ENCODE data around the gene SMIM29.

SMIM29 gene

DNA sequence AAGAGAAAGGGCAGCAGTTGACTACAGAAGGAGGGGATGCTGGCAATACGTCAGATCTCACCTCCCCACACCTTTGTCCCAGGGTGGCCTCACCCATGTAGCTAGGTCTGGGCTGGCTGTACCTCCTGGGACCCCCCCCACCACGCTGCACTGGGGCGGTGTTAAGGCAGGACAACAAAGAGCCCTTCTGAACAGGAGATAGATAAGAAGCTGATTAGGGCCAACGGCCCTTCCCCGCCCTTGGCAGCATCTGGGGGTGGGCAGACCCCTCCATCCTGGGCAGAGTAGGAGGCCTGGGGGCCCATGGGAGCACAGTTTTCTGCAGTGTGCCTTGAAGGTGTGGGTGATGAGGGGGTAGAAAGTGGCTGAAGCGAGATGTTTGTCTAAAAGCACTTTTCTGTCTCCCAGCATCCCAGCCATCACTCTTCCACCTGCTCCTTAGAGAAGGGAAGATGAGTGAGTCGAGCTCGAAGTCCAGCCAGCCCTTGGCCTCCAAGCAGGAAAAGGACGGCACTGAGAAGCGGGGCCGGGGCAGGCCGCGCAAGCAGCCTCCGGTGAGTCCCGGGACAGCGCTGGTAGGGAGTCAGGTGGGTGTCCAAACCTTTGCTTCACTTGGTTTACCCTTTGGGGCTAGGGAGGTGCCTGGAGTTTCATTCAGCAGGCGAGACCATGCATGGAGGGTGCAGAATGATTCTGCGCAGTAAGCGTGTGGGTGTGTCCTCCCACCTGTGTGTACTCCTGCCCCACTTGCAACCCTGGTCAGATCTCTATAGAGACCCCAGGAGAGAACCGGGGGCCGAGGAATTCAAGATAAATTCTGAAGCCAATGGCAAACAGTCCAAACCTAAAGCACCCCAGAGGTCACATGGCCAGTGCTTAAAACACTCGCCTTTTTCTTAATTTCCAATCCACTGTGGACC, 8.2 kb downstream of the SMIM29 start:
- DNase-seq (ENCODE audit: low read depth): no peak

DNA sequence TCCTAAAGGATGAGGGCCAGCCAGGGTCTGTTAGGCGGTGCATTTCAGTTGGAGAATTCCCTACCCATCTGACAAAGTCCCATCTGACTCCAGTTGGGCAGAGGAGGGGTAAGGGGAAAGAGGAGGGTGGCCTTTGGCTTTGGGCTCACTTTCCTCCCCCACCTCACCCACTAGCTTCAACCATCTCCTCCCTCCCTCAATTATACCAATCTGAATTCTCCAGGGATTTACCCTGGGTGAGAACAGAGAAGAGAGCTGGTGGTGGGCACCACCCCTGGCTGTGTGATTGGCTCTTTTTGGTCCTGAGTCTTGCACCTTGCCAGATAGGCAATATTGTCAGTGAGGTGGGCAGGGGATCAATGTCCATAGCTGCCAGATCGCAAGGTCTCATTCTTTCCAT, 8.9 kb downstream of the SMIM29 start:
- DNase-seq (ENCODE audit: low read depth): no peak

- DNase-seq (ENCODE audit: low read depth): no peak
These were observed 9.3 kb downstream of the SMIM29 start for GRCh38 chr6:34239500-34239825.

- no peak for DNase-seq (ENCODE audit: low read depth)
These were observed 10.0 kb downstream of the SMIM29 start for GRCh38 chr6:34238585-34239499.

- DNase-seq (ENCODE audit: low read depth): no peak
These were observed 10.9 kb downstream of the SMIM29 start for GRCh38 chr6:34237722-34238584.

- no peak for DNase-seq (ENCODE audit: low read depth)
These were observed 11.5 kb downstream of the SMIM29 start for GRCh38 chr6:34237316-34237721.

DNA sequence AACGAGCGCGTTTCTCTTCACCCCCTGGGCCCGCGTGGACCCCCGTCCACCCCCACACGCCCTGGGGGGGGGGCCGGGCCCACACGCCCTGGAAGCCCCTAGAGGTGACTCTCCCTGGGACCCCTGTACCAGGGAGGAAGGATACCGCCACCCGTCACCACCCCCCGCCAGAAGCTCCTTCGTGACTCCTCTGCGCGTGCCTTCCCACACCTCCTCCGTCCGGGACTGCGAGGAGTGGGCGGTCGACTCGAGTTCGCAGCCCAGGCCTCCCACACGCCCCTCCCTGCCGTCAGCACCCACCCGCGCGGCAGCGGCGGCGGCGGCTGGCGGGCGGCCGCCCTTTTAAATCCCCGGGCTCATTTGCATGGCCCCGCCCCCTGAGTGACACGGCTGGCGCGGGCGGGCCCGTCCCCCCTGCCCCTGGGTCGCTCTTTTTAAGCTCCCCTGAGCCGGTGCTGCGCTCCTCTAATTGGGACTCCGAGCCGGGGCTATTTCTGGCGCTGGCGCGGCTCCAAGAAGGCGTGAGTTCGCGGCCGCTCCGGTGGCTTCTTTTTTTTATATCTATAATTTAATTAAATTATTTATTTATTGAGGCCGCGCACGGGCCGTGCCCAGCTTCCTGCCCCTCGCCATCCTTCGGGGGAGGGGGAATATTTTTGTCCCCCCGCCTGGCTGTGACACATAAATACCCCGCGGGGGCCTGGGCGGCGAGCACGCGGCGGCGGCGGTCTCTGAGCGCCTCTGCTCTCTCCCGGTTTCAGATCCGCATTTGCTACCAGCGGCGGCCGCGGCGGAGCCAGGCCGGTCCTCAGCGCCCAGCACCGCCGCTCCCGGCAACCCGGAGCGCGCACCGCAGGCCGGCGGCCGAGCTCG, 12.1 kb downstream of the SMIM29 start, which contains the start of gene HMGA1:
Gene HMGA1, plus strand, starts transcription at position 431 of the 873 bp plus-strand sequence. CDS start 3,908 bp downstream, outside the sequence.
- no peak for DNase-seq (ENCODE audit: low read depth)

- no peak for DNase-seq (ENCODE audit: low read depth)
These were observed 12.7 kb downstream of the SMIM29 start for GRCh38 chr6:34236131-34236442.

DNA sequence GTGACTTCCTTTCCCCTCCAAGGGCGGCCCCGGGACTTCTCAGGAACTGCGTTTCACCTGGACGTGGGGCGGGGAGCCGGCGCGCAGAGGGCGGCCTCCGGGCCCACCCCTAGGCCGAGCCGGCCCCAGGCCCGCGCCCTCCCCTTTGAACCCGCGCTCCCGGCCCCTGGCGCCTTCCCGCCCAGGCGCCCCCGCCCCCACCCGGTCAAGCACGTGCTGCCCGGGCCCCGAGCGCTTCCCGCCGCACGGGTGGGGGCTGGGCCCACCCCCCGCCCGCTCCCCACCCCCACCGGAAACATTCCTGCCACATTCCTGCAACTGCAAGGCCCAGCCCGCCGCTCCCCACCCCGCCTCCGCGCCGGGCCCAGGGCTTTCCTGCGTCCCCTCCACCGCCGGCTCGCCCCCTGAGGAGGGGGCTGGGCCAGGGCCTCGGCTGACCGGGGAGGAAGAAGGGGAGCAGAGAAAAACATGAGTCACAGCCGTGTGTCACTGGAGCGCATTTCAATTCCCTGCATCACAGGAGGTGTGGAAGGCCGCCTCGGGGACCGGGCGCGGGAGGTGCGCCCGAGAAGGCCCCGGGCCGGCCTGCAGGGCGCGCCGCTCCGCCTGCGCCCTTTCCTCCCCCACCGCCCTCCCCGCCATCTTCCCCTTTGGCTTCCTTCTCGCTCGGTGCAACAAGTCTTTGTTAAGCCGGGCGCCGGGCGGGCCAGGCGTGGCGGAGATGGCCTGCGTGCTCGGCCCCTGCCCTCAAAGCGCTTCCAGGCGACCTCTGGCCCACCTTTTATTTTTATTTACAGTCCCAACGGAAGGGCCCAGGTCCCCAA, 13.3 kb downstream of the SMIM29 start:
- no peak for DNase-seq (ENCODE audit: low read depth)

- DNase-seq (ENCODE audit: low read depth): no peak
These were observed 14.0 kb downstream of the SMIM29 start for GRCh38 chr6:34234667-34235306.

- DNase-seq (ENCODE audit: low read depth): no peak
These were observed 14.9 kb downstream of the SMIM29 start for GRCh38 chr6:34233867-34234266.

GRCh38 chr6:34232901-34233300, 15.9 kb downstream of the SMIM29 start:
- no peak for DNase-seq (ENCODE audit: low read depth)

GRCh38 chr6:34231566-34232336, 17.1 kb downstream of the SMIM29 start:
- DNase-seq (ENCODE audit: low read depth): no peak

GRCh38 chr6:34230653-34231371, 18.0 kb downstream of the SMIM29 start:
- DNase-seq (ENCODE audit: low read depth): no peak

DNA sequence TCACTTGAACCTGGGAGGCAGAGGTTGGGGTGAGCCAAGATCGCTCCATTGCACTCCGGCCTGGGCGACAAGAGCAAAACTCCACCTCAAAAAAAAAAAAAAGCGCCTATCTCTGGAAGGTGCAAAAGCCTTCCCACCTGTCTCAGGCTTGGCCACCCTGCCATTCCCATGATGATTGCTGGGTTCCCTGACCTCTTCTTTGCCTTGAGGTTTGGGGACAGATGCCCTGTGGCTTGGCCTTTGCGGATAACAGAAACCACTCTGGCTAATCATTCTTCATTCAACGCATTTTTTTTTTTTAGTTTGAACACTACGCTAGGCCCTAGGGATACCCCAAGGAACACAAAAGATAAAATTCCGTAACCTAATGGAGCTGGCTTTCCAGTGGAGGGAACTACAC, 18.9 kb downstream of the SMIM29 start:
- DNase-seq (ENCODE audit: low read depth): no peak

DNA sequence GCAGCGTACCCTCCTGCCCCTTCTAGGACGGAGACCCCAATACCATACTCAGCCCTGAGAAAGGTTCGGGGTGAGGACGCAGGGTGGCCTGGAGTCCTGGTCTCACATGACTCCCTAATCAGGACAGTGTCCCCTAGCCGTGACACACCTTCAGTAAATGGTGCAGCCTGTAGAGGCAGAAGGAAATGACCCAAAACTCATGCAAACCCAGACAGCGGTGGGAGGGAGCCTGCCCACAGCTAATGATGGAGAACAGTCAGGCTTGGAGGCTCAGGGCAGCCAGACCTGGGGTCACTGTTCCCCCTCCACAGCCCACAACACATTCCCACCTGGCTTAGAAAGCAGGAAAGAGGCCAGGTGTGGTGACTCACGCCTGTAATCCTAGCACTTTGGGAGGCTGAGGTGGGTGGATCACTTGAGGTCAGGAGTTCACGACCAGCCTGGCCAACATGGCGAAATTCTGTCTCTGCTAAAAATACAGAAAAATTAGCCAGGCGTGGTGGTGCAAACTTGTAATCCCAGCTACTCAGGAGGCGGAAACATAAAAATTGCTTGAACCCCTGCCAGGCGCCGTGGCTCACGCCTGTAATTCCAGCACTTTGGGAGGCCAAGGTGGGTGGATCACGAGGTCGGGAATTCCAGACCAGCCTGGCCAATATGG, 20.9 kb downstream of the SMIM29 start:
- DNase-seq (ENCODE audit: low read depth): no peak

DNA sequence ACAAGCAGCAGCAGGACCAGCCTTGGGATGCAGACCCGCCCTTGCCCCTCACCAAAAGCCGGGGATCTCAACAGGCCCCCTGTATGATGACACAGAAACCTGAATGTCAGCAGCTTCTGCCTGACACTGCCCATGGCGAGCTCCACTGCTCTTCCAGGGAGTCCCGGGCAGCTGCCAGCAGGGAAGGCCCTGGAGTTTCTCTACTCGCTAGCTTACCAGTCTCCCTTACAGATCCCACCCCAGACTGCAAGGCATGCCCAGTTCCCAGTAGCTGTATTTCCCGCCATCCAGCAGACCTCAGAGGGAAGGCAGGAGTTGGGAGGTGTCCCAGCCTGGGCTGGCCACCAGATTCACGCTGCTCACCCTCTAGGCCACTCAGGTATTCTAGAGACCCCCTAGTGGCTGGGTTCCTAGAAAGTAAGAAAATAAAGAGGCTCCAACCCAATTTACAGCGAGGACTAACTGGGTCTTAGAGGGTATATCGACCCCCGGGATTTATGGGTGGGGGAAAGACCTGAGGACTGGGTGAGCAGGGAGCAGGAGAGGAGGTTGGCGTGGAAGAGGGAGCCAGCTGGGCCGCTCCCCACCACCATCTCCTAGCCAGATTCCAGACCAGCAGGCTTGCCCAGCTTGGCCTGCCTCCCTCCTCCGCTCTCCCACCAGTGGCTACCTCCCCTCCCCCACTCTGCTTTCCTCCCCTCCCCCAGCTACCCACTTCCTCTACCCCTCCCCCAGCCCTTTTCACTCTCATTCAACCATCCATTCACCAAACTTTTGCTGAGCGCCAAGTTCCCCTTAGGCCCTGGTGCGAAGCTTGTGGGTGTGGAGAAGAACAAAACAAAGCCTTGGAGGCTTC, 21.8 kb downstream of the SMIM29 start:
- DNase-seq (ENCODE audit: low read depth): no peak
